K562 (cell line): ENCODE results near the gene CLTC. TPM values are rescaled to one million over a fixed set of nuclear protein-coding genes. Genes with fewer than 3 reads are reported as not detected.

Source experiments
- BDP1 ChIP-seq: IDR thresholded peaks from 3 replicates; pipeline ENCODE4 v1.6.1; 2011; ENCODE audit not compliant: insufficient read length, insufficient read depth
- CHD1 ChIP-seq: fragments of 200-600 bp; sonication (generic); IDR thresholded peaks from one replicate; pipeline ENCODE4 v1.6.1; 2012; ENCODE audit warnings: mild to moderate bottlenecking, moderate library complexity, low read length, inconsistent platforms
- E2F3 ChIP-seq: fragments of 250-450 bp; sonication (Bioruptor Pico); IDR thresholded peaks from 2 replicates; pipeline ENCODE4 v1.4.0; 2020; ENCODE audit warnings: mild to moderate bottlenecking
- FOXJ3 ChIP-seq: sonication (generic); formaldehyde crosslinking; IDR thresholded peaks from 2 replicates; pipeline ENCODE4 v1.4.0; 2020; ENCODE audit warnings: mild to moderate bottlenecking, missing genetic modification reagents
- FOXM1 ChIP-seq, 2 experiments: fragments of 450-650 bp in 1 of 2; sonication (generic) in 1 of 2; formaldehyde crosslinking in 1 of 2; IDR thresholded peaks; 2 replicates each; pipeline versions ENCODE4 v1.6.1 to v1.9.0; 2017 to 2022; ENCODE audit warnings: low read depth in 2 of 2, mild to moderate bottlenecking in 2 of 2, missing genetic modification reagents in 1 of 2, moderate library complexity in 1 of 2
- GABPB1 ChIP-seq: sonication (generic); formaldehyde crosslinking; IDR thresholded peaks from 2 replicates; pipeline ENCODE4 v1.8.0; 2022; ENCODE audit warnings: mild to moderate bottlenecking, missing genetic modification reagents
- GTF2E2 ChIP-seq: fragments of 200-800 bp; sonication (Bioruptor generic); IDR thresholded peaks from 2 replicates; pipeline ENCODE4 v1.6.1; 2016; ENCODE audit warnings: missing genetic modification characterization, missing compliant biosample characterization
- HEY1 ChIP-seq: fragments of 250-450 bp; sonication (Bioruptor Pico); IDR thresholded peaks from 2 replicates; pipeline ENCODE4 v1.5.0; 2020; ENCODE audit warnings: mild to moderate bottlenecking, moderate library complexity, borderline replicate concordance
- HMBOX1 ChIP-seq: sonication (generic); IDR thresholded peaks from 2 replicates; pipeline ENCODE4 v1.6.1; 2016
- MEIS2 ChIP-seq: fragments of 450-650 bp; IDR thresholded peaks from 2 replicates; pipeline ENCODE4 v1.6.1; 2014; ENCODE audit warnings: mild to moderate bottlenecking; ENCODE audit not compliant: partially characterized antibody
- NUFIP1 ChIP-seq: fragments of 450-650 bp; IDR thresholded peaks from 2 replicates; pipeline ENCODE4 v1.6.1; 2018; ENCODE audit not compliant: partially characterized antibody
- RREB1 ChIP-seq: fragments of 250-450 bp; sonication (Bioruptor Pico); IDR thresholded peaks from 2 replicates; pipeline ENCODE4 v1.4.0; 2020
- SMC3 ChIP-seq: conservative IDR thresholded peaks from 2 replicates; pipeline ENCODE4 v1.6.1; 2011; ENCODE audit warnings: low read depth, low read length, improper control_type of control experiment; ENCODE audit not compliant: insufficient read depth
- SRSF3 ChIP-seq: fragments of 200-400 bp; formaldehyde crosslinking; IDR thresholded peaks from 2 replicates; pipeline ENCODE4 v1.6.1; 2016; ENCODE audit warnings: mild to moderate bottlenecking, low read length, moderate library complexity; ENCODE audit not compliant: insufficient read depth
- TAF7 ChIP-seq: fragments of 450-650 bp; IDR thresholded peaks from 2 replicates; pipeline ENCODE4 v1.6.1; 2016; ENCODE audit warnings: missing genetic modification characterization, missing compliant biosample characterization
- TEAD1 ChIP-seq, 2 experiments: fragments of 450-650 bp in 1 of 2; sonication (generic) in 1 of 2; formaldehyde crosslinking; IDR thresholded peaks; 2 replicates each; pipeline versions ENCODE4 v1.4.0 to v1.8.0; 2020 to 2022; ENCODE audit warnings: mild to moderate bottlenecking in 2 of 2, missing genetic modification reagents in 1 of 2
- ZNF239 ChIP-seq: fragments of 250-450 bp; sonication (Bioruptor Pico); IDR thresholded peaks from 2 replicates; pipeline ENCODE4 v1.4.0; 2020; ENCODE audit warnings: mild to moderate bottlenecking
- ZNF263 ChIP-seq: sonication (generic); formaldehyde crosslinking; IDR thresholded peaks from 2 replicates; pipeline ENCODE4 v1.8.0; 2022; ENCODE audit warnings: mild to moderate bottlenecking, missing genetic modification reagents, borderline replicate concordance
- ZNF282 ChIP-seq: sonication (generic); formaldehyde crosslinking; IDR thresholded peaks from 2 replicates; pipeline ENCODE4 v1.8.1; 2023; ENCODE audit warnings: missing genetic modification reagents
- ZNF778 ChIP-seq: fragments of 450-650 bp; formaldehyde crosslinking; IDR thresholded peaks from 2 replicates; pipeline ENCODE4 v1.4.0; 2020; ENCODE audit warnings: mild to moderate bottlenecking, moderate library complexity
- polyA plus RNA-seq, 8 experiments: library from polyadenylated mRNA; depleted of rRNA in 4 of 8; stranded (reverse) in 5 of 8; unstranded in 3 of 8; fragments of >200 nt; fragmentation: Nextera tagmentation in 2 of 8; fragmentation: Illumina TruSeq in 1 of 8; extraction: Ambion mirVana in 2 of 8; extraction: Trizol in 1 of 8; gene quantifications; 2 replicates each; pipeline versions ENCODE4 v1.2.1 to v1.2.3, GENCODE V29; 2011 to 2014; ENCODE audit warnings: inconsistent platforms in 1 of 8, missing spikeins in 1 of 8
- total RNA-seq, 7 experiments: library from RNA; depleted of rRNA in 6 of 7; stranded (reverse); fragments of >200 nt in 6 of 7; fragmentation: Illumina TruSeq in 2 of 7; extraction: Trizol in 2 of 7; gene quantifications; 2 replicates each; pipeline versions ENCODE4 v1.2.1 to v1.2.3, GENCODE V29; 2011 to 2021; ENCODE audit warnings: low replicate concordance in 1 of 7
- TF ChIP-seq, protein P1 (sequence below): fragments of 450-650 bp; IDR thresholded peaks from 2 replicates; pipeline ENCODE4 v1.6.1; 2016; ENCODE audit warnings: low read depth, mild to moderate bottlenecking, moderate library complexity
- TF ChIP-seq, protein P2 (sequence below): fragments of 450-650 bp; IDR thresholded peaks from 2 replicates; pipeline ENCODE4 v1.6.1; 2017; ENCODE audit warnings: mild to moderate bottlenecking, moderate library complexity

CLTC gene
- total and polyA plus RNA-seq, 9 of the 15 experiments (the other 6 are each of a cell fraction or from before 2014, with no cell fraction given) = 115 to 267 (median 174) TPM

GRCh38 chr17:59684967-59685366 lies 65.3 kb downstream of the CLTC start (continued):
- TF ChIP-seq CHD1 (no peak), FOXJ3 (CRISPR knock-in tag) (no peak), FOXM1 (IDR thresholded peaks at IDR 0.05; ENCODE audit: low read depth) (peak; percentile 92), FOXM1 (CRISPR knock-in tag; IDR thresholded peaks at IDR 0.05; ENCODE audit: low read depth) (no peak), GTF2E2 (tag) (no peak), ZNF239 (no peak), MEIS2 (peak; percentile 94), TEAD1 (CRISPR knock-in tag; IDR thresholded peaks at IDR 0.05) (peak in 1 of 2 experiments; percentile 47; a peak in 1 of 4 replicates), ZNF263 (CRISPR knock-in tag) (no peak), HEY1 (CRISPR knock-in tag) (no peak), TAF7 (tag) (no peak), SMC3 (0 out of 2 replicates have a peak, but pooled peaks have one; percentile 22), E2F3 (CRISPR knock-in tag) (no peak), RREB1 (CRISPR knock-in tag) (no peak), ZNF778 (CRISPR knock-in tag) (no peak), NUFIP1 (peak; percentile 61), BDP1 (no peak), SRSF3 (no peak), GABPB1 (CRISPR knock-in tag) (no peak), HMBOX1 (peak; percentile 77), ZNF282 (CRISPR knock-in tag) (no peak)
- TF ChIP-seq, protein P1, sequence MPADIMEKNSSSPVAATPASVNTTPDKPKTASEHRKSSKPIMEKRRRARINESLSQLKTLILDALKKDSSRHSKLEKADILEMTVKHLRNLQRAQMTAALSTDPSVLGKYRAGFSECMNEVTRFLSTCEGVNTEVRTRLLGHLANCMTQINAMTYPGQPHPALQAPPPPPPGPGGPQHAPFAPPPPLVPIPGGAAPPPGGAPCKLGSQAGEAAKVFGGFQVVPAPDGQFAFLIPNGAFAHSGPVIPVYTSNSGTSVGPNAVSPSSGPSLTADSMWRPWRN = no peak; the same call in 1 of the 2 replicates
- TF ChIP-seq, protein P2, sequence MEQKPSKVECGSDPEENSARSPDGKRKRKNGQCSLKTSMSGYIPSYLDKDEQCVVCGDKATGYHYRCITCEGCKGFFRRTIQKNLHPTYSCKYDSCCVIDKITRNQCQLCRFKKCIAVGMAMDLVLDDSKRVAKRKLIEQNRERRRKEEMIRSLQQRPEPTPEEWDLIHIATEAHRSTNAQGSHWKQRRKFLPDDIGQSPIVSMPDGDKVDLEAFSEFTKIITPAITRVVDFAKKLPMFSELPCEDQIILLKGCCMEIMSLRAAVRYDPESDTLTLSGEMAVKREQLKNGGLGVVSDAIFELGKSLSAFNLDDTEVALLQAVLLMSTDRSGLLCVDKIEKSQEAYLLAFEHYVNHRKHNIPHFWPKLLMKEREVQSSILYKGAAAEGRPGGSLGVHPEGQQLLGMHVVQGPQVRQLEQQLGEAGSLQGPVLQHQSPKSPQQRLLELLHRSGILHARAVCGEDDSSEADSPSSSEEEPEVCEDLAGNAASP = no peak
